Measurements from ENCODE around the gene VAC14. TPM values are rescaled to one million over a fixed set of nuclear protein-coding genes. Genes with fewer than 3 reads are reported as not detected.

Gene VAC14
- total RNA-seq, 3 donors from 2014 or later = 32.3 to 35.1 (median 32.8) TPM

GRCh38 chr16:70754851-70755600, 45.9 kb downstream of the VAC14 start:
- Histone ChIP-seq H3K9me3 (no peaks in the 10 kb centered on the region), H3K36me3 (ENCODE audit: low read depth) (no peaks in the 10 kb centered on the region), H3K4me1 (ENCODE audit: low read depth) (peaks cover 17% of the 10 kb centered on the region), H3K4me3 (no peak overlapping the region)
- intact Hi-C loops (cut with DNase I, micrococcal nuclease) = no loop called here
- ATAC-seq = no peak
- DNase-seq = peak in 2 of 3 donors; percentile 15 to 31
- TF ChIP-seq, protein P1, sequence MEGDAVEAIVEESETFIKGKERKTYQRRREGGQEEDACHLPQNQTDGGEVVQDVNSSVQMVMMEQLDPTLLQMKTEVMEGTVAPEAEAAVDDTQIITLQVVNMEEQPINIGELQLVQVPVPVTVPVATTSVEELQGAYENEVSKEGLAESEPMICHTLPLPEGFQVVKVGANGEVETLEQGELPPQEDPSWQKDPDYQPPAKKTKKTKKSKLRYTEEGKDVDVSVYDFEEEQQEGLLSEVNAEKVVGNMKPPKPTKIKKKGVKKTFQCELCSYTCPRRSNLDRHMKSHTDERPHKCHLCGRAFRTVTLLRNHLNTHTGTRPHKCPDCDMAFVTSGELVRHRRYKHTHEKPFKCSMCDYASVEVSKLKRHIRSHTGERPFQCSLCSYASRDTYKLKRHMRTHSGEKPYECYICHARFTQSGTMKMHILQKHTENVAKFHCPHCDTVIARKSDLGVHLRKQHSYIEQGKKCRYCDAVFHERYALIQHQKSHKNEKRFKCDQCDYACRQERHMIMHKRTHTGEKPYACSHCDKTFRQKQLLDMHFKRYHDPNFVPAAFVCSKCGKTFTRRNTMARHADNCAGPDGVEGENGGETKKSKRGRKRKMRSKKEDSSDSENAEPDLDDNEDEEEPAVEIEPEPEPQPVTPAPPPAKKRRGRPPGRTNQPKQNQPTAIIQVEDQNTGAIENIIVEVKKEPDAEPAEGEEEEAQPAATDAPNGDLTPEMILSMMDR (IDR thresholded peaks at IDR 0.05) = no peak

GRCh38 chr16:70754371-70754770, 46.6 kb downstream of the VAC14 start:
- intact Hi-C loops (cut with DNase I, micrococcal nuclease) = no loop called here
- DNase-seq (peak in 2 of 3 donors; percentile 14 to 31), ATAC-seq (no peak)
- Histone ChIP-seq H3K9me3 (no peaks in the 10 kb centered on the region), H3K36me3 (ENCODE audit: low read depth) (no peaks in the 10 kb centered on the region), H3K4me1 (ENCODE audit: low read depth) (peaks cover 24% of the 10 kb centered on the region), H3K4me3 (no peak overlapping the region)
- TF ChIP-seq, protein P1 (IDR thresholded peaks at IDR 0.05) = no peak

GRCh38 chr16:70753694-70754325, 47.1 kb downstream of the VAC14 start:
- DNase-seq = peak in 2 of 3 donors; percentile 18 to 34
- ATAC-seq = no peak
- H3K4me1 ChIP-seq (ENCODE audit: low read depth) = peaks cover 25% of the 10 kb centered on the region
- no peak overlapping the region for H3K4me3 ChIP-seq
- TF ChIP-seq, protein P1 (IDR thresholded peaks at IDR 0.05) = no peak
- no peaks in the 10 kb centered on the region for H3K36me3 ChIP-seq (ENCODE audit: low read depth)
- no peaks in the 10 kb centered on the region for H3K9me3 ChIP-seq
- intact Hi-C loops (cut with DNase I, micrococcal nuclease) = no loop called here

DNA sequence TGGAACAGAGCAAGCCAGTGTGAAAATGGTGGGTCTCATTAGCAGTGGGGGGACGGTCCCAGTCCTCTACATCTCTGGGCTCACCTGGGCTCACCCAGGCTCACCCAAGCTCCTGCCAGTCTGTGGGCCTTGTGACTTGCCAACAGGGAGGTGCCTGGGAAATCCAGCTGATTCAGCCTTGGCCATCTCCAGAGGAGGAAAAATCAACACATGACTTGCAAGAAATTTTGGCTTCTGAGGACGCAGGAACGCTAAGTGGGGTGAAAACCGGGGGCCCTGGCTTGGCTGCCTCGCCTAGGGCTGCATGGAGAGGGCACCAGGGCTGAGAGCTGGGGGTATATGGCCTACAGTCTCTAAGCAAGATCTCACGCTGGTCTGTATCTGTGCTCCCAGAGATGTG, 47.7 kb downstream of the VAC14 start:
- Histone ChIP-seq H3K4me3 (no peak overlapping the region), H3K9me3 (no peaks in the 10 kb centered on the region), H3K36me3 (ENCODE audit: low read depth) (no peaks in the 10 kb centered on the region), H3K4me1 (ENCODE audit: low read depth) (peaks cover 28% of the 10 kb centered on the region)
- DNase-seq (peak in 2 of 3 donors; percentile 9 to 22), ATAC-seq (no peak)
- TF ChIP-seq, protein P1 (IDR thresholded peaks at IDR 0.05) = no peak
- intact Hi-C loops (cut with DNase I, micrococcal nuclease) = no loop called here

DNA sequence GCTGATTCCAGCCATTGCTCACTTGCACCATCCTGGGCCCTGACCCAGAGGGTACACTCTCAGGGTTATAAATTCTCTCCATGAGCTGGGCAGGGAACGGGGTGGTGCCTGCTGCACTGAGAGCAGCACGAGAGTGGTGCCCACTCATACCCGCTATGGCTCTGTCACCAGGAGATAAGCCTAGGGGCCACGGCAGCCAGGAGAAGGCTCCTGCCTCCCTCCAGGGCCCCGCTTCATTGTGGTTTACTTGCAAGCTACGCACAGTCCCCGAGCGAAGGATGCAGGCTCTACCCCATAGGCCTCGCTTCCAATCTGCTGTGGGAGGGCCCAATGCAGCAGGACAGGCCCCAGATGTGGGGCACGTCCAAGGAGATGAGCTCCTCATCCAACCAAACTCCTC, 48.5 kb downstream of the VAC14 start:
- DNase-seq = peak in 2 of 3 donors; percentile 17 to 19
- TF ChIP-seq, protein P1 (IDR thresholded peaks at IDR 0.05) = no peak
- intact Hi-C loops (cut with DNase I, micrococcal nuclease) = no loop called here
- ATAC-seq = no peak
- Histone ChIP-seq H3K9me3 (no peaks in the 10 kb centered on the region), H3K36me3 (ENCODE audit: low read depth) (no peaks in the 10 kb centered on the region), H3K4me1 (ENCODE audit: low read depth) (peaks cover 36% of the 10 kb centered on the region), H3K4me3 (no peak overlapping the region)

All from mucosa of descending colon (tissue), 3 donors.